Upper lobe of right lung (tissue), 1 donor: ENCODE measurements around the gene AHNAK. TPM values are rescaled to one million over a fixed set of nuclear protein-coding genes. Genes with fewer than 3 reads are reported as not detected.

Source experiments
- ATAC-seq: fragments of 200-7000 bp; cut with Tn5 transposase; one replicate; pipeline ENCODE4 v1.9.1; 2020; ENCODE audit warnings: mild to moderate bottlenecking, moderate library complexity
- DNase-seq: peaks from one replicate; pipeline ENCODE4 v3.0.0-alpha.2; 2020
- H3K27ac ChIP-seq: fragments of 200-600 bp; one replicate; pipeline ENCODE4 v1.8.0; 2022
- H3K27me3 ChIP-seq: fragments of 200-600 bp; one replicate; pipeline ENCODE4 v1.8.0; 2022; ENCODE audit warnings: mild to moderate bottlenecking
- H3K36me3 ChIP-seq: fragments of 200-600 bp; one replicate; pipeline ENCODE4 v1.8.0; 2022
- H3K4me1 ChIP-seq: fragments of 200-600 bp; one replicate; pipeline ENCODE4 v1.8.0; 2022
- H3K4me3 ChIP-seq: fragments of 200-600 bp; one replicate; pipeline ENCODE4 v1.8.0; 2022; ENCODE audit warnings: mild to moderate bottlenecking
- H3K9me3 ChIP-seq: fragments of 200-600 bp; one replicate; pipeline ENCODE4 v1.8.0; 2022
- intact Hi-C: fragments of 100-400 bp; cut with DNase I; formaldehyde crosslinking; loops from one replicate; pipeline ENCODE4 v1.11.0; 2022
- total RNA-seq: library from RNA; stranded (reverse); fragmentation: NEBNext Ultra II Directional; extraction: Animal tissue kit (Norgen Biotek cat#: 25700); gene quantifications from one replicate; pipeline ENCODE4 v1.2.1, GENCODE V29; 2021
- TF ChIP-seq, protein P1 (sequence below): fragments of 200-600 bp; IDR thresholded peaks from one replicate; pipeline ENCODE4 v1.8.0; 2022; ENCODE audit warnings: antibody characterized with exemption
- donor health status: DM: no; HTN: yes; CAD: no; lungs with severe emphysema.

The AHNAK gene
- total RNA-seq, 1 donor from 2014 or later, result 819 TPM

DNA sequence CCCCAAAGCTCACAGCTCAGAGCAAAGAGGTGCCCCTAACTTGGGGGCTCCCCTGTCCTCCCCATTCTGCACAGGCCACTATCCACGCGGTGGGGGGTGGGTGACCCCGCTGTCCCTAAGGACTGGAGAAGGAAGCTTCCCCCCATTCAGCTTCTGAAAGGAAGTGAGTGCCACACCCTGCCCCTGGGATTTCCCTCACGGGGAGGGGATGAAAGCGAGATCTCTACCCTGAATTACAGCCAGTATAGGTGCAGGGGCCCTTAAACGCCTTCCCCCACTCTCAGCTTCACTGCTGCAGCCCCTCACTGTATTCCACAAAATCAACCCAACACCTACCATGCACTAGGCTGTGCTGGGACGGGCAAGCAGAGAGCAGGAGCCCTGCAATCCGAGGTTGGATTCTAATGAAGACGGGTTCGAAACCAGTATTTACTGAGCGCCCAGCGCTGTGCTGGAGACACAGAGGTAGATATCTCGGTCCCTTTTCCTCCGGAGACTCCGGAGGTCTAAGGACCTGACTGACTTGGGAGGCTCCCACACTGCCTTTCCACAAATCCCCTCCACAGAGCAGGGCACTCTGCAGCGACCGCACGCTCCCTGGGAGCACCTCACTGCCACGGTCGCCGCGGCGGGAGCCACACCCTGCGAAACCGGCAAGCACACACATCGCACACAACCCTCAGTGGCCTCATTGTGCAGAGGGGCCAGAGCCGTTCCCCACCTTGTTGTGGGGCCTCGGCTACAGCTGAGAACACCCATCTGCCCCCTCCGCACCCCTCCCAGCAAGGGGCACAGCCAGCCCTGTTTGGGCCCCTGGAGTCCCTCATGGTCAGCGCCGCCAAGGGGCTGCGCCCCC is 1.8 kb downstream of the AHNAK start:
- peaks cover 73% of the 10 kb centered on the region for H3K4me1 ChIP-seq
- DNase-seq (no peak), ATAC-seq (peak; percentile 0)
- no peaks in the 10 kb centered on the region for H3K36me3 ChIP-seq
- H3K27me3 ChIP-seq, result no peaks in the 10 kb centered on the region
- peak overlapping the region; percentile 99 for H3K27ac ChIP-seq
- intact Hi-C loops, result no loop called here
- no peaks in the 10 kb centered on the region for H3K9me3 ChIP-seq
- TF ChIP-seq, protein P1, sequence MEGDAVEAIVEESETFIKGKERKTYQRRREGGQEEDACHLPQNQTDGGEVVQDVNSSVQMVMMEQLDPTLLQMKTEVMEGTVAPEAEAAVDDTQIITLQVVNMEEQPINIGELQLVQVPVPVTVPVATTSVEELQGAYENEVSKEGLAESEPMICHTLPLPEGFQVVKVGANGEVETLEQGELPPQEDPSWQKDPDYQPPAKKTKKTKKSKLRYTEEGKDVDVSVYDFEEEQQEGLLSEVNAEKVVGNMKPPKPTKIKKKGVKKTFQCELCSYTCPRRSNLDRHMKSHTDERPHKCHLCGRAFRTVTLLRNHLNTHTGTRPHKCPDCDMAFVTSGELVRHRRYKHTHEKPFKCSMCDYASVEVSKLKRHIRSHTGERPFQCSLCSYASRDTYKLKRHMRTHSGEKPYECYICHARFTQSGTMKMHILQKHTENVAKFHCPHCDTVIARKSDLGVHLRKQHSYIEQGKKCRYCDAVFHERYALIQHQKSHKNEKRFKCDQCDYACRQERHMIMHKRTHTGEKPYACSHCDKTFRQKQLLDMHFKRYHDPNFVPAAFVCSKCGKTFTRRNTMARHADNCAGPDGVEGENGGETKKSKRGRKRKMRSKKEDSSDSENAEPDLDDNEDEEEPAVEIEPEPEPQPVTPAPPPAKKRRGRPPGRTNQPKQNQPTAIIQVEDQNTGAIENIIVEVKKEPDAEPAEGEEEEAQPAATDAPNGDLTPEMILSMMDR, result no peak
- peak overlapping the region; percentile 85 for H3K4me3 ChIP-seq

DNA sequence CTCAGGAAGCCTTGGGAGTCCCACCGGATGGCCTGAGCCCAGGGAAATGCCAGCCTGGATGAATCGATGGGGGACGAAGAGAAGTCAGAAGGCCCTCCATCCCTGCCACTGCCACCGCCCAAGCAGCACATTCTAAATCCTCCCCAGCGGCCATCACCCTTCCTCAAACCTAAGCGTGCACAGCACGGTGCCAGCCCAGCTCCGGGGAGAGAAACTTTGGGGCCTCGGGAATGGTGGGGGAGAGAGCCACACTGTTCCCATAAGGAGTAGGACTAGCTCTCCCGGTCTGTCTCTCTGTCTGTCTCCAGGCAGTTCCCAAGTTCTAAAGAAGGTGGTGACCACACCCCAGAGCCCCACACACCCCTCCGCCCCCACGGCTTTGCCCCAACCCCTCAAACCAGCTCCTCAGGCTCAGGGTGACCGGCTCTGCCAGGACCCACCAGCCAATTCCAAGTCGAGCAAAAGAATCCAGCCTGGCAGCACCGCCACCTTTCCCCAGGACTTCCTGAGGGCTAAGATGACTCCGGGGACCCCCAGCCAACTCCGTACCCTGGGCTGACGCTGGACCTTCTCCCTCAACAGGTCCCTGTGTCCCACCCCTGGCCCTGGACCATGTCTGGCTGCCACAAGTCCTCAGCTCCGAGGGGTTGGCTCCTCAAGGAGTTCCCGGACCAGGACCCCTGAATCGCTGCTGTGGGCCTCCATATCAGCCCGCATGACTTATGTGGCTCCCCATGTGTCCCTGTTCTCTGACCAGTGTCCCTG is 2.7 kb downstream of the AHNAK start:
- ATAC-seq (no peak), DNase-seq (no peak)
- Histone ChIP-seq H3K27ac (peak overlapping the region; percentile 99), H3K9me3 (no peaks in the 10 kb centered on the region), H3K4me3 (peak overlapping the region; percentile 85), H3K4me1 (peaks cover 74% of the 10 kb centered on the region), H3K36me3 (no peaks in the 10 kb centered on the region), H3K27me3 (no peaks in the 10 kb centered on the region)
- TF ChIP-seq, protein P1, result no peak
- intact Hi-C loops, result no loop called here

DNA sequence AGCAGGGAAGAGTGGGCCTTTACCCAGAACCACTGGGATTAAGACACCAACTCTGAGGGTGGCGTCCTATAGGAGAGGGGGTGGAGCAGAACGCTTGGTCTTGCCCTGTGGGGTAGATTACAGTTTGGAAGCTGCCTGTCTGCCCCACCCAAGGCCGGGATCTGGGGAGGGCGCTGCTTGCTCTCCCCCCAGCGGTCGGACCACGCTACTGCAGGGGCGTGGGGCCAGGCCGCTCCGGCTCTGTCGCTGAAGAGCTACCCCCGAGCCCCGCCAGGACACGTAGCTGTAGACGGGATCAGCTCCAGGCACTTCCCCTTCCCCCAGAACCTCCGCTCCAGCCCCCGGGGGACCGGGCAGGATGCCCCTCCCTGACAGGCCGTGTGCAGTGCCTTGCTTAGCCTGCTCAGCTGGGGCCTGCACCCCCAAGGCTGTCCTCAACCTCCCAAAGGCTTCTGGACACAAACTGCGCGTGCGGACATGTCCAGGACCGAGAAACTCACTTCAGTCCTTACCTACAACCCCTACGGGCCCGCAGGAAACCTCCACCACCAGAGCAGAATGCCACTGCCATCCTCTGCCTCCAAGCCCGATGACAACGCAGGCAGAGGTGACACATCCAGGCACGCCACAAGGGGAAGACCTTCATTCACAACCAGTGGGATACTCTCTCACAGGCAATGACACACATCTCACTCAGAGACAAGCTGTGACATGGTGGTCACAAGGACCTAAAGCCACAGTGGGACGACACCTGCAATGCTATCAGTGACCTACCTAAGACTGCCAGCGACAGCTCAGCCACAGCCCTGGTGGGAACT is 3.6 kb downstream of the AHNAK start:
- TF ChIP-seq, protein P1, result peak; percentile 99
- Histone ChIP-seq H3K27ac (peak overlapping the region; percentile 99), H3K4me1 (peaks cover 74% of the 10 kb centered on the region), H3K9me3 (no peaks in the 10 kb centered on the region), H3K27me3 (no peaks in the 10 kb centered on the region), H3K36me3 (peaks cover 6% of the 10 kb centered on the region), H3K4me3 (peak overlapping the region; percentile 85)
- DNase-seq, result peak; percentile 89
- ATAC-seq, result peak; percentile 70
- intact Hi-C loops, result no loop called here

DNA sequence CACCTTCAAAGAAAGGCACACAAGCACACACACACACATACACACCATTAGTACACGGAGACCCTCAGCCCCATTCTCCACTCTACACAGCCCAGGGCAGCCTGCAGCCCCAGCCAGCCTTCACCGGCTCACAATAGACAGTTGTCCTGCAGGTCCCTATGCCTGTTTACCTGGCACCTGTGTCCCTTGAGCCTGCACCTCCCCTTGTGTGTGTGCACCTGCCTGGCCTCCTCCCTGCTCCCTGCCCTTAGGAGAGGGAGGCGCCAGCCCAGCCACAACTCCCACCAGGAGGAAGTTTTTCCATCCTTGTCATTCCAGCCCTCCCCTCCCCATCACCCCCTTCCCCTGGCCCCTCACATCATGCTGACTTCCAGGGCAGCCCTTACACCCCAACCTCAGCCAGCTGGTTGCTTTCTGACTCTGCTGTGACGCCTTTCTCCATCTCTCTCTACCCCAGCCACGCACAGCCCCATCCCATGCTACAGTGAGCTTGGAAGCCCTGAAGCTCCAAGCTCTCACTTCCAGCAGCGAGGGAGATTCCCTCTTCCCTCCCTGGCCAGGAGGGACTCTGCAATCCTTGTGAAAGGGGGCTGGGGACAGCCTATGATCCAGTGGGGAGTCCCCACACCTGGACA is 4.4 kb downstream of the AHNAK start:
- Histone ChIP-seq H3K4me1 (peaks cover 75% of the 10 kb centered on the region), H3K4me3 (peak overlapping the region; percentile 85), H3K9me3 (no peaks in the 10 kb centered on the region), H3K36me3 (peaks cover 7% of the 10 kb centered on the region), H3K27ac (peak overlapping the region; percentile 99), H3K27me3 (no peaks in the 10 kb centered on the region)
- ATAC-seq, result no peak
- intact Hi-C loops, result no loop called here
- no peak for DNase-seq
- TF ChIP-seq, protein P1, result no peak
